H54 (cell line): ENCODE data around the gene GPR142.

Experiments used
- DNase-seq: peaks from one replicate; pipeline ENCODE4 v3.0.0; 2011; ENCODE audit warnings: low spot score, mixed read lengths; ENCODE audit not compliant: insufficient read length
- FAIRE-seq: peaks from 3 replicates; lab custom pipeline; 2011; peaks lifted over from hg19 to GRCh38; lab: Jason Lieb, UNC
- POLR2A ChIP-seq: IDR thresholded peaks from 2 replicates; pipeline ENCODE4 v1.6.1; 2011; ENCODE audit warnings: low read depth, mild to moderate bottlenecking, low read length

The GPR142 gene

DNA sequence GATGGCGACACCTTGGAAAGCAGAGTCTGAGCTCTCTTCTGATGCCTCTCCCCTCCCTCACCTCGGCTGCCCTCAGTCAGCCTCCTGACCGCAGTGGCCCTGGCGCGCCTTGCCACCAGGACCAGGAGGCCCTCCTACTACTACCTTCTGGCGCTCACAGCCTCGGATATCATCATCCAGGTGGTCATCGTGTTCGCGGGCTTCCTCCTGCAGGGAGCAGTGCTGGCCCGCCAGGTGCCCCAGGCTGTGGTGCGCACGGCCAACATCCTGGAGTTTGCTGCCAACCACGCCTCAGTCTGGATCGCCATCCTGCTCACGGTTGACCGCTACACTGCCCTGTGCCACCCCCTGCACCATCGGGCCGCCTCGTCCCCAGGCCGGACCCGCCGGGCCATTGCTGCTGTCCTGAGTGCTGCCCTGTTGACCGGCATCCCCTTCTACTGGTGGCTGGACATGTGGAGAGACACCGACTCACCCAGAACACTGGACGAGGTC lies 4.4 kb downstream of the GPR142 start:
- DNase-seq (no peak), FAIRE-seq (no peak)
- TF ChIP-seq POLR2A, result no peak

DNA sequence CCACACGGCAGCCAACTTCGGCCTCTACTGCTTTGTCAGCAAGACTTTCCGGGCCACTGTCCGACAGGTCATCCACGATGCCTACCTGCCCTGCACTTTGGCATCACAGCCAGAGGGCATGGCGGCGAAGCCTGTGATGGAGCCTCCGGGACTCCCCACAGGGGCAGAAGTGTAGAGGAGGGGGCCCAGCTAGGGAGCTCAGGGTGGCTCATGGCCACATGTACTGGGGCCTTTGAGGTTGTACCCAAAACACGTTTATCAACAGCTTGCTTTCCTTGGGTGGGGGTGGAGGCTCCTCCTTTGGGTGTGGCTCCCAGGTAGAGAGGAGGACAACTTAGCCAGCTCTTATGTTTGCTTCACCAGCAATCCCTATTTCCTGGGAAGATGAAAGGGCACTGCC lies 5.1 kb downstream of the GPR142 start:
- TF ChIP-seq POLR2A, result no peak
- FAIRE-seq, result no peak
- DNase-seq, result no peak

DNA sequence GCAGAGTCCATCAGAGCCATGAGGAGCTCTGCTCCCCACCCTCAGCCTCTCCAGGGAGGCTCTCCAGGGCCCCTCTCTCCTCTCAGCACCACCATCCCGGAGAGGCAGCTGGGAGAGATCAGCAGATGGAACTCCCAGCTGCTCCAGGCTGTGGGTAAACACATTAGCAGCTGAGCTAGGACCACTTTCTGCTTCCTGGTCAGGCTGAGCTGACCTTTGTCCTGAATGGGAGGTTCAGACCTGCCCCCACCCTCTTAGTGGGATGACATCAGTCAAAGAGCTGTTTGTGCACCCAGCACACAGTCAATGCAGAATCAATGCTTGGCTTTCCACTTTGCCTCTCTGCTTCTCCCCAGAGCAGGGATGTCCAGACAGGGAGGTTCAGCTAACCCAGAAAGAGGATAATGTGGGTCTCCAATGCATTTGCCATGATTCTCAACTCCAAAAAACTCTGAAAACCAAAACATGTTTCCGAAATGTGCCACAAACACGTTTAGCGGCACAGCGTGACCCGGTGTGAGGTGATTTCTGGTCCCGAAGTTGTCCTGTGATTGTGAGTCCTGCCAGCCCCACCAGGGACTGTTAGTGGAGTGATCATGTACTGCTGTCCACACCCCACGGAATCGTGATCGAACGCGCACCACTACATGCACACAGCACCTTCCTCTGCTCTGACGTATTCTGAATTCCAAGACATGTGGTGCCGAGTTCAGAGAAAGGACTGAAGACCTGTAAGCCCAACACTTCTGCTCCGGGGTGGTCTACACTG lies 6.7 kb downstream of the GPR142 start:
- no peak for TF ChIP-seq POLR2A
- no peak for DNase-seq
- no peak for FAIRE-seq

DNA sequence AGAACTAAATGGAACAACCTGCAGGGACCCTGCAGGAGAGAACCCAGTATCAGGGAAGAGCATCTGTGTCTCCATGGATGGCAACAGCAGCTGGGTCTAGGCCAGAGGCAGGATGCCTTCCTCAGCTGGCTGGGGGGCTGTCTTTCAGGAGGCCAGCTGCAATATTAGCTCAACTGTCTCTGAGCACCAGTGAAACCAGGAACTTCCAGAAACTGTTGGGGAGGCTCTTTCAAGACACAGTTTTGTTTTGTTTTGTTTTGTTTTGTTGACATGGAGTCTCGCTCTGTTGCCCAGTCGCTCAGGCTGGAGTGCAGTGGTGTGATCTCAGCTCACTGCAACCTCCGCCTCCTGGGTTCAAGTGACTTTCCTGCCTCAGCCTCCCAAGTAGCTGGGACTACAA lies 7.6 kb downstream of the GPR142 start:
- DNase-seq (no peak), FAIRE-seq (no peak)
- no peak for TF ChIP-seq POLR2A

DNA sequence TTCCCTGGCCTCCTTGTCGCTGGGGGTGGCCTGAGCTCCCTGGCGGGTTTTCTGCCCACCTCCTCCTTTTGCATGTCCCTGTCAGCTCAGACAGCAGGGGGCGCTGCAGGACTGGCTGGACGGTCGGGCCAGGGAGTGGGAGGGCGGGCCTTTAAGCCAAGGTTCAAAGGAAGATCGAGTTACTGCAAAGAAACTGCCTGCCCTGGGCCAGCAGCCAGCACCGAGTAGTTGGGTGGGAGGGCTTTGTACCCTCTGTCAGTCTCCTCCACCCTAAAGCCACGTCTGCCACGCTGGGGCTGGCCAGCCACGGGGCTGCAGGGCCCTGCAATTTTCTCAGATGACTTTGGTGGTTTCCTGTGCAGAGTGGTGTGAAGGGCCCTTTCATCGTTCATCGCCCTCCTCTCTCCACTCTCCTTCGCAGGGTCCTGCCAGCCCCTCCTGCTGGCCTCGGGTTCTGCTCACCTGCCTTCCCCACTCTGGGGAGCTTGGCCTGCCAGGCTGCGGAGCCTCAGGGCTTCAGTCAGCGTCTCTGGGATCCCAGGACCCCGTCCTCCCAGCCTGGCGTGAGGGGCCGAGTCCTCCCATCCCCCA lies 12.3 kb downstream of the GPR142 start:
- FAIRE-seq (no peak), DNase-seq (peak; percentile 95)
- no peak for TF ChIP-seq POLR2A

DNA sequence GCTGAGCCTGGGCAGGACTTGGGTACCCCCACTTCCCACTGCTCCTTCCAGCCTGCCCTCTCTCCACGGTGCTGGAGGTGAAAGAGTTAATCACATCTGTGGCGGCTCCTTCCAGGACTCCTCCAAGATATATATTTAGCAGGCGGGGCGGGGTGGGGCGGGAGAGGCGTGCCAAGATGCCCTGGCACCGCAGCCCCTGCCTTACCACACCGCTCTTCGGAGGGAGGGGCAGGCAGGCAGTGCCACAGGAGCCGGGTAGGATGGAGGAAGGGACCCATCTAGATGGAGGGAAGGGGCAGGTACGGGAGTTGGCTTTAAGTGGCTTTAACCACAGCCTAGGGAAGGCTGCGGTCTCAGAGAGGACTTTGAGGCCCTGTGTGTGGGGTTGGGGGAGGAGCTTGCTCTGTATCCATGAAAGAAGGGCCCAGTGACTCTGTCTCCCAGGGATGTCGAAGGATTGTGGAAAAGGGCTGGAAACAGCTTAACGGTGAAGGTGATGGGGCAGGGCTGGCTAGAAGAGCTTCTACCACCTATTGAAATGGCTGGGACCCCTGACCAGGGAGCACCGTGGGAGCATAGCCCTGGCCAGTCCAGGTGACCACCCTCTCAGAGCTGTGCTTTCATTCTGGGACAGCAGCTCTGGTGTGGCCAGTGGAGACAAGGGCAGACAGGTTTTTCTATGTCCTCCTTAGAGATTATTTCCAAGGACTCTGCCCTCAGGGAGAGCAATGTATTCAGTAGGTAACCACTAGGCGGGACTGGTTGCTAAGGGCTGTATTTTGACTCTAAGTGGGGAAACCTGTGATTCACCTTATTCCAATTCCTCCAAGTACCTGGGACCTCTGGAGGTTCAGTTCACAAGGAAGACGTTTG lies 13.0 kb downstream of the GPR142 start:
- FAIRE-seq (no peak), DNase-seq (no peak)
- TF ChIP-seq POLR2A, result 0 out of 2 replicates have a peak, but pooled peaks have one; percentile 21

DNA sequence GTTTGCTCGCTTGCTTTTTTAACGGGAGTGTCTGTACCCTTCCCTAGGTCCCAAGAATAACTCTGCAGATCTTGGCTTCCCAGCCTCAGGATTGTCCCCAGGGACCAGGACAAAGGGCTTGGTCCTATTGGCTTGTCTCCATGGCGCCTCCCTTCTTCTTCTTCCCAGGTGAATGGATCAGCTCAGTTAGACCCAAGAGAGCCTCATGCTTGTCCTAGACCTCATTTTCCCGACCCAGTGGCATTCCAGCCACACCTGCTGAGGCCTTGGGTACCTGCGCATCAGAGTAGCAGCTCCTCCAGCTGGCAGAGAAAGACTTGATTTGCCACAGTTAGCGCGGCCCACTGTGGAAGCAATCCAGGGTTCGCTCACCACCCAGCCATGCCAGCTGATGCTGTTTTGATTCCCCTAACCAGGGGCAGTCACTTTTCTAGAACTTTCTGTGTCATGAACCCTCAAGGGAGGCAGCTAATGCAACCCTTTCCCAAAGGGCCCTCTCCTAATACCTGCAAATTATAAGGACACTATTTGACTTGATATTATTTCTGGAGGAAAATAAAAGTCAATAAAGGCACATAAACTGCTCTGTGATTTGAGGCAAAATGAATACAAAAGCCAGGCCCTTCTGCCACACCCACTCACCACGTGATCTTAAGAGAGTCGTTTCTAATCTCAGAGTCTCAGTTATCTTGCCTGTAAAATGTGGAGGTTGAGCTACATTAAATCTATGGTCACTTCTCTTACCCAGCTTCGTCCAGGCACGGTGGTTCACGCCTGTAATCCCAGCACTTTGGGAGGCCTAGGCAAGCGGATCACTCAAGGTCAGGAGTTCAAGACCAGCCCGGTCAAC lies 13.9 kb downstream of the GPR142 start:
- FAIRE-seq (no peak), DNase-seq (no peak)
- no peak for TF ChIP-seq POLR2A

DNA sequence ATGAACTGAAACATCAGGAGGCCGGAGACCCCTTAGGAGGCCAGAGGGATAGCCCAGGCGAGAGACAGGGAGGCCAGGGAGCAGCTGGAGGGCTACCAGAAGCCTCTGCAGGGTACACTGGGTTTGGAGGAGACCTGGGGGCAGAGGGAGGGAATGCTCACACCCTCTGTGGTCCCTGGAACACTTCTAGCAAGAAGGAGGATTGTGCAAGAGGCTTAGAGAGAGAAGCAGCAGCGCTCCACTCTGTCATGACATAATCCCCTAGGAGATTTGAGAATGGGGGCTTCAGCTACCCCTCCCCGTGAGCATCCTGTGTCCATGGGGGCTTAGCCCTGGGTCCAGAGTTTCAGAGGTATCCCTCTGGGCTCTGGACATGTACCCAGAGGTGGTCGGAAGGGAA lies 15.8 kb downstream of the GPR142 start:
- no peak for FAIRE-seq

DNA sequence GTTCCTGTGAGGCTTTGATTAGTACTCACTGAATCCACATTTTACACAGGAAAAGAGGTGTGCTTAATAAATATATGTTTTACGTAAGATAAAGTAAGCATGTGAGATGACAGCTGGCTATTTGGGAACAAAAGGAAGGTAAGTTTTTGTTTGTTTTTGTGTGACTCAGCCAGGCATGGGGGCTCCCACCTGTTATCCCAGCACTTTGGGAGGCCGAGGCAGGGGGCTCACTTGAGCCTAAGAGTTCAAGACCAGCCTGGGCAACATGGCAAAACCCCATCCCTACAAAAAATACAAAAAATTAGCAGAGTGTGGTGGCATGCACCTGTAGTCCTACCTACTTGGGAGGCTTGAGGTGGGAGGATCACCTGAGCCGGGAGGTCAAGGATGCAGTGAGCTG lies 17.9 kb downstream of the GPR142 start:
- no peak for FAIRE-seq
- TF ChIP-seq POLR2A, result no peak
- DNase-seq, result no peak

More for the DNA sequence above, 15.8 kb downstream of the GPR142 start:
- no peak for DNase-seq
- TF ChIP-seq POLR2A, result no peak

DNA sequence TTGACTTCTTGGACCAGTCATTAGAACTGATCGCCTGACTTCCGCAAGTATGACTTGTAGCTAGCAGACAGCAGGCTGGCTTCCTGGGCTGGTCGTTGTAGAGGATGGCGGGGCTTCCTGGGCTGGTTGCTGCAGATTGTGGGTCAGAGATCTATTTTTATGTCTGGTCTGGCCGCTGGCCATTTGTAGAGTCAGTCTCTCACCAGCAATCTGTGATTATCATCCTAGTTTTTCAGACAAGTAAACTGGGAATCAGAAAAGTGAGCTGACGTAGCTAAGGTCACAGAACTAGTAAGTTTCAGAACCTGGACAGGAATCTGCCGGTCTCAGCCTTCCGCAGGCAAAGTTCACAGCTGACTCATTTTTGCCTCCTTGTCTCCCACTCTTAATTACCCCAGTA lies 19.1 kb downstream of the GPR142 start:
- DNase-seq (no peak), FAIRE-seq (no peak)
- TF ChIP-seq POLR2A, result no peak

DNA sequence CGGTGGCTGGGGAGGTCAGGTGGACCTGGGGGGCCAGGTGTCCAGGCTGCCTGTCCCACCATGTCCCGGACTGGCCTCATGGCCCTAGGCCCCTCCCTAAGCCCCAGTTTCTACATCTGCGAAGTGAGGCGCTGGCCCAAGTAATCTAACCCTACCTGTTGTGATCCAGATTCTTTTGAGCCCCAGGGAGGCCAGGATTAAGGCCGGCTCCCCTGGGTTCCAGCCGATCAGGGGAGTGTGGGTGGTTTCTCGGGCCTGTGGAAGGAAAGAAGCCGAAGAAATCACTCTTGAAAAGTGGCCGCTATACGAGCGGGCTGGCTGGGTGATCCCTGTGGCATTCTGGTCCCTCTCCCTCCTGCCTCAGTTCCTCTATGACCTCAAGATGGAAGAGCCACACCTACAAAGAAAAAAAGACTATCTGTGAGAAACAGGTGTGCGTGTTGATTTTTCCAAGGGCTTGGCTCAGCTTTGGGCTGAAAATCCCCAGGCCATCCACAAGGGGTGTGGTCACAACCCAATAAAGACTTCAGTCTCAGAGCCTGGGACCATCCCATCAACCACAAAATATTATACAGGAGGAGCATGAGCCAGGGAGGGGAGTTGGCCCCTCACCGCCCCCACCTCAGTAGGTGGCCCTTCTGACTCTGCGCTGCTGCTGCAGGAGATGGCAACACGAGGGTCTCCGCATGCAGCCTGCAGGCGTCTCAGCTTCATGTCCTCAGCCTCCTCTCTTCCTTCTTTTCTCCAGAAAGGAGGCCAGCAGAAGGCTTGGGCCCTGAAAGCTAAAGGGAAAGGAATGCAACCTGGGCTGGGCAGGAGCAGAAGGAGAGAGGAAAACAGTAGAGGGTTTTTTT lies 20.3 kb downstream of the GPR142 start:
- FAIRE-seq (no peak), DNase-seq (no peak)
- no peak for TF ChIP-seq POLR2A

DNA sequence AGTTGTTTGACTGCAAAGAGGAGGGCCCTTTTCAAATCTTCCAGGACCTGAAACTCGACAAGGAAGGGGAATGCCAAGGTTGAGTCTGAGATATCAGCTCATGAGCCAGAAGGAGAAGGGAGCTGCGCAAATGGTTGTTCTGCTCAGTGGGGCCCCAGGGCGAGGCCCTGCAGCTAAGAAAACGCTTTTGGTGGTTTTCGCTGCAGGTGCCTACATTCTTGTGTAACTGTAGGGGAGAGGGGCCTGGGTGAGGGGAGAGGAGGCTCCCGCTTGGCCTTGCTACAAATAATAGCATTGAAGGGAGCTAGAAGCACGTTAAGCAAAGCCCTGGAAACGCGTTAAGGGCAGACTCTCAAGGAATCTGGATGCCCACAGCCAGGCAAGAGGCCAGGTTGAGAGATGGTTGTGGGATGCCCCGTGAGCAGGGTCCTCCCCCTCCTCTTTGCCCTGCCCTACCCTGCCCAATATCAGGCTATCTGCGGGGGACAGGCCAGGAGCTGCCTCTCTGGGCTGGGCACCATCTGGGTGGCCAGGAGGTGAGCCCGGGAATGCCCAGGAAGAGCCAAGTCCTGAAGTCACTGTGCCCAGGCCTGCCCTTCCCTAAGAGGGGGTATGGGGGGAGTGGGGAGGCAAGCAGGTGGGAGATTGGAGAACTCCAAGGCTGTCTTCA lies 21.9 kb downstream of the GPR142 start:
- FAIRE-seq (no peak), DNase-seq (no peak)
- TF ChIP-seq POLR2A, result no peak
